K562 (cell line): ENCODE measurements around the gene NFKBIA. TPM values are rescaled to one million over a fixed set of nuclear protein-coding genes. Genes with fewer than 3 reads are reported as not detected.

Experiments
- ATAC-seq: fragments of 200-7000 bp; cut with Tn5 transposase; 3 replicates; pipeline ENCODE4 v1.9.1; 2020; ENCODE audit warnings: moderate library complexity
- BruUV-seq: library from RNA; stranded (reverse); fragments of 400-500 nt; replicated peaks from 2 replicates; lab custom pipeline; 2021; lab: Mats Ljungman, UMichigan
- CTCF ChIA-PET: fragments of 300-600 bp; formaldehyde crosslinking; extraction: SDS; loops from one replicate; lab custom pipeline; 2021; ENCODE audit warnings: low intra/inter-chr PET ratio; lab: Yijun Ruan, JAX
- POLR2A ChIA-PET: fragments of 300-600, 350-650 bp; sonication (Branson Sonifier 250); formaldehyde crosslinking; extraction: SDS; loops from one replicate; lab custom pipeline; 2021; ENCODE audit warnings: antibody characterized with exemption, inconsistent platforms; lab: Yijun Ruan, JAX
- DNase-seq, 4 experiments: peaks; one replicate each; pipeline versions ENCODE4 v3.0.0 to v3.0.0-alpha.2; 2011 to 2018; ENCODE audit warnings: low spot score in 3 of 4, mixed read lengths in 3 of 4; ENCODE audit errors: extremely low read depth in 1 of 4
- FAIRE-seq: peaks from 2 replicates; lab custom pipeline; 2011; peaks lifted over from hg19 to GRCh38; lab: Jason Lieb, UNC
- H2AFZ ChIP-seq: 2 replicates; pipeline ENCODE4 v1.6.0; 2011; ENCODE audit warnings: low read depth, low read length, control low read depth, inconsistent platforms
- H3K27ac ChIP-seq: fragments of 200-600 bp; 3 replicates; pipeline ENCODE4 v1.8.0; 2011; ENCODE audit warnings: low read depth, mild to moderate bottlenecking, control low read depth, inconsistent platforms, low read length, moderate library complexity, mixed read lengths; ENCODE audit errors: extremely low read depth
- H3K27me3 ChIP-seq, 2 experiments: fragments of 300-600 bp in 1 of 2; 2 replicates in 1 of 2; 3 replicates in 1 of 2; pipeline versions ENCODE4 v1.6.0 to v1.8.0; 2011; ENCODE audit warnings: inconsistent platforms in 2 of 2, low read length in 2 of 2, mild to moderate bottlenecking in 1 of 2, mixed read lengths in 1 of 2, moderate library complexity in 1 of 2; ENCODE audit not compliant: control insufficient read depth in 2 of 2, insufficient read depth in 2 of 2
- H3K36me3 ChIP-seq: fragments of 300-600 bp; 3 replicates; pipeline ENCODE4 v1.8.0; 2011; ENCODE audit warnings: mild to moderate bottlenecking, low read length, inconsistent platforms; ENCODE audit not compliant: control insufficient read depth, insufficient read depth
- H3K4me1 ChIP-seq, 2 experiments: fragments of 200-600 bp in 1 of 2; replicated peaks in 1 of 2; 2 replicates in 1 of 2; 3 replicates in 1 of 2; pipeline versions ENCODE4 v1.5.1 to v1.8.0; 2011; ENCODE audit warnings: inconsistent platforms in 2 of 2, low read length in 2 of 2, mild to moderate bottlenecking in 1 of 2, mixed read lengths in 1 of 2, moderate library complexity in 1 of 2; ENCODE audit not compliant: control insufficient read depth in 2 of 2, insufficient read depth in 2 of 2
- H3K4me2 ChIP-seq: 2 replicates; pipeline ENCODE4 v1.6.1; 2011; ENCODE audit warnings: low read length, control low read depth, inconsistent platforms, mixed read lengths; ENCODE audit not compliant: insufficient read depth
- H3K4me3 ChIP-seq: fragments of 200-600 bp; sonication (generic), shearing (Covaris generic); 2 replicates; pipeline ENCODE4 v1.5.1; 2016; ENCODE audit warnings: control low read depth, inconsistent platforms
- H3K79me2 ChIP-seq: fragments of 200-600 bp; 3 replicates; pipeline ENCODE4 v1.8.0; 2011; ENCODE audit warnings: low read length, inconsistent platforms; ENCODE audit not compliant: control insufficient read depth, insufficient read depth
- H3K9ac ChIP-seq, 2 experiments: 2 replicates each; pipeline versions ENCODE4 v1.6.0 to v1.6.1; 2011; ENCODE audit warnings: low read depth in 2 of 2, low read length in 2 of 2, control low read depth in 1 of 2, inconsistent platforms in 1 of 2, mild to moderate bottlenecking in 1 of 2, mixed read lengths in 1 of 2; ENCODE audit not compliant: insufficient read depth in 1 of 2
- H3K9me1 ChIP-seq: one replicate; pipeline ENCODE4 v1.6.0; 2011; ENCODE audit warnings: inconsistent platforms, mild to moderate bottlenecking, low read length, moderate library complexity; ENCODE audit not compliant: control insufficient read depth, insufficient read depth
- H3K9me3 ChIP-seq: replicated peaks from 2 replicates; pipeline ENCODE4 v1.5.1; 2011; ENCODE audit warnings: low read depth, low read length, inconsistent platforms; ENCODE audit not compliant: control insufficient read depth, insufficient read depth
- H4K20me1 ChIP-seq: replicated peaks from 2 replicates; pipeline ENCODE4 v1.6.1; 2011; ENCODE audit warnings: low read length, inconsistent platforms, mixed read lengths; ENCODE audit not compliant: control insufficient read depth, insufficient read depth
- ARNT ChIP-seq, 2 experiments: fragments of 450-650 bp; IDR thresholded peaks; 2 replicates each; pipeline ENCODE4 v1.6.1; 2016; ENCODE audit warnings: mild to moderate bottlenecking in 1 of 2
- BRF1 ChIP-seq: IDR thresholded peaks from 3 replicates; pipeline ENCODE4 v1.6.1; 2011; ENCODE audit warnings: borderline replicate concordance, mild to moderate bottlenecking; ENCODE audit not compliant: insufficient read length; ENCODE audit errors: extremely low read depth
- FOXK1 ChIP-seq: sonication (generic); formaldehyde crosslinking; IDR thresholded peaks from 2 replicates; pipeline ENCODE4 v1.8.0; 2022; ENCODE audit warnings: missing genetic modification reagents, mild to moderate bottlenecking, borderline replicate concordance
- FOXP1 ChIP-seq: sonication (generic); formaldehyde crosslinking; IDR thresholded peaks from 2 replicates; pipeline ENCODE4 v1.8.0; 2022; ENCODE audit warnings: mild to moderate bottlenecking, missing genetic modification reagents
- HMG20A ChIP-seq: fragments of 450-650 bp; formaldehyde crosslinking; conservative IDR thresholded peaks from 2 replicates; pipeline ENCODE4 v1.4.0; 2020; ENCODE audit warnings: mild to moderate bottlenecking, mixed read lengths
- MYC ChIP-seq, 2 experiments: fragments of 250-450 bp in 1 of 2; sonication (Bioruptor Pico) in 1 of 2; IDR thresholded peaks; 2 replicates each; pipeline versions ENCODE4 v1.5.1 to v1.6.1; 2012 to 2021; ENCODE audit warnings: low read depth in 2 of 2, borderline replicate concordance in 1 of 2, improper control_type of control experiment in 1 of 2, low read length in 1 of 2, mild to moderate bottlenecking in 1 of 2, moderate library complexity in 1 of 2
- POU5F1 ChIP-seq: fragments of 150-350 bp; IDR thresholded peaks from 2 replicates; pipeline ENCODE4 v1.6.1; 2014; ENCODE audit warnings: borderline replicate concordance, low read length, low read depth, mild to moderate bottlenecking; ENCODE audit not compliant: partially characterized antibody
- RAD21 ChIP-seq, 2 experiments: fragments of 250-450 bp in 1 of 2; fragments of 450-650 bp in 1 of 2; sonication (Bioruptor Pico) in 1 of 2; formaldehyde crosslinking in 1 of 2; IDR thresholded peaks in 1 of 2; conservative IDR thresholded peaks in 1 of 2; 2 replicates each; pipeline versions ENCODE4 v1.4.0 to v1.8.0; 2020 to 2022; ENCODE audit warnings: mild to moderate bottlenecking in 2 of 2, moderate library complexity in 1 of 2
- SIN3B ChIP-seq: fragments of 450-650 bp; IDR thresholded peaks from 2 replicates; pipeline ENCODE4 v1.6.1; 2017; ENCODE audit warnings: low read depth, mild to moderate bottlenecking, moderate library complexity
- SMAD4 ChIP-seq: fragments of 250-450 bp; sonication (Bioruptor Pico); conservative IDR thresholded peaks from 2 replicates; pipeline ENCODE4 v1.8.0; 2021; ENCODE audit warnings: inconsistent platforms, mild to moderate bottlenecking, moderate library complexity
- ZNF212 ChIP-seq: fragments of 450-650 bp; formaldehyde crosslinking; IDR thresholded peaks from 2 replicates; pipeline ENCODE4 v1.4.0; 2020; ENCODE audit warnings: mild to moderate bottlenecking
- ZNF561 ChIP-seq: fragments of 450-650 bp; formaldehyde crosslinking; conservative IDR thresholded peaks from 2 replicates; pipeline ENCODE4 v1.4.0; 2020; ENCODE audit warnings: mild to moderate bottlenecking, moderate library complexity
- ZNF785 ChIP-seq: fragments of 250-450 bp; sonication (Bioruptor Pico); IDR thresholded peaks from 2 replicates; pipeline ENCODE4 v1.4.0; 2020; ENCODE audit warnings: mild to moderate bottlenecking
- WGBS: fragments of 100-300 bp; shearing (Covaris generic); methylation state at CpG from one replicate; pipeline ENCODE4 v1.1.6; 2016; ENCODE audit warnings: low coverage, mixed read lengths; ENCODE audit not compliant: insufficient coverage; ENCODE audit errors: missing lambda C conversion rate; 5-methylcytosine and 5-hydroxymethylcytosine counted together
- in situ Hi-C: fragments of 300-500 bp; cut with MboI; formaldehyde crosslinking; loops from 4 replicates; pipeline ENCODE4 v1.15.0; 2018; ENCODE audit warnings: inconsistent platforms, mixed read lengths
- intact Hi-C: fragments of 100-400 bp; cut with micrococcal nuclease; formaldehyde crosslinking; loops from 2 replicates; pipeline ENCODE4 v1.14.2; 2022
- polyA plus RNA-seq, 8 experiments: library from polyadenylated mRNA; depleted of rRNA in 4 of 8; stranded (reverse) in 5 of 8; unstranded in 3 of 8; fragments of >200 nt; fragmentation: Nextera tagmentation in 2 of 8; fragmentation: Illumina TruSeq in 1 of 8; extraction: Ambion mirVana in 2 of 8; extraction: Trizol in 1 of 8; gene quantifications; 2 replicates each; pipeline versions ENCODE4 v1.2.1 to v1.2.3, GENCODE V29; 2011 to 2014; ENCODE audit warnings: inconsistent platforms in 1 of 8, missing spikeins in 1 of 8
- total RNA-seq, 7 experiments: library from RNA; depleted of rRNA in 6 of 7; stranded (reverse); fragments of >200 nt in 6 of 7; fragmentation: Illumina TruSeq in 2 of 7; extraction: Trizol in 2 of 7; gene quantifications; 2 replicates each; pipeline versions ENCODE4 v1.2.1 to v1.2.3, GENCODE V29; 2011 to 2021; ENCODE audit warnings: low replicate concordance in 1 of 7
- TF ChIP-seq, protein P1 (sequence below), 2 experiments: fragments of 450-650 bp; conservative IDR thresholded peaks; 2 replicates each; pipeline ENCODE4 v1.6.1; 2017; ENCODE audit warnings: mild to moderate bottlenecking in 2 of 2, moderate library complexity in 2 of 2
- TF ChIP-seq, protein P2 (sequence below), 3 experiments: fragments of 200-800 bp in 1 of 3; sonication (Bioruptor generic) in 1 of 3; sonication (generic) in 1 of 3; formaldehyde crosslinking in 1 of 3; IDR thresholded peaks; 2 replicates each; pipeline versions ENCODE4 v1.6.1 to v1.8.0; 2016 to 2022; ENCODE audit warnings: mild to moderate bottlenecking in 2 of 3, missing compliant biosample characterization in 2 of 3, missing genetic modification characterization in 2 of 3, missing genetic modification reagents in 1 of 3
- TF ChIP-seq, protein P3 (sequence below): fragments of 250-450 bp; sonication (Bioruptor Pico); IDR thresholded peaks from 2 replicates; pipeline ENCODE4 v1.9.0; 2021; ENCODE audit warnings: mild to moderate bottlenecking, inconsistent platforms

NFKBIA gene
- total and polyA plus RNA-seq, 9 of the 15 experiments (the other 6 are each of a cell fraction or from before 2014, with no cell fraction given): 6.9 to 31.8 (median 18.2) TPM

DNA sequence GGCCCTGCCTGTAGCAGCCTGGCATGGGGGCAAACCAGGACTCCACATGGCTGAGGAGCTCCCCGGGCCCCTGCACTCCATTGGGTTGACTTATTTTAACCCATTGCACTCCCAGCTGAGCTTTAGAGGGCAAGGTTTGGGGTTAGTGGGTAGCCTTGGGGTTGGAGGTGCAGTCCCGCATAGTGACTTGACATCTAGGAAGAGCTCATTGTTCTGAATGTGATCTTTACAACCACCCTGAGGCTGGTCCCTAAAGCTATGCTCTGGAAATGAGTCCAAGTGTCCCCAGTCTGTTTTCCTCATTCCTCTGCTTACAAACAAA is 36.4 kb downstream of the NFKBIA start:
- ChIA-PET POLR2A (interaction anchor here (0.7 to 2.2 kb wide), 7 partner anchors 9 to 59 kb away, joined by 3 to 16 read pairs (median 4); partner anchors contain the start of gene NFKBIA), CTCF (no interaction called here)
- DNase-seq (peak in 1 of 4 experiments; percentile 45), ATAC-seq (peak; percentile 50), FAIRE-seq (peak; percentile 90)
- Histone ChIP-seq H3K9me3 (0 out of 2 replicates have a peak, but pooled peaks cover 2% of the 10 kb centered on the region), H2AFZ (peak overlapping the region; percentile 92), H3K27ac (peak overlapping the region; percentile 99), H3K36me3 (no peaks in the 10 kb centered on the region), H4K20me1 (no peaks in the 10 kb centered on the region), H3K9ac (peak overlapping the region; percentile 81 to 82), H3K4me3 (no peak overlapping the region), H3K9me1 (no peaks in the 10 kb centered on the region), H3K4me1 (peaks cover 43 to 50% of the 10 kb centered on the region in 2 experiments), H3K4me2 (peak overlapping the region; percentile 75), H3K79me2 (no peaks in the 10 kb centered on the region; the same call in 2 of the 3 replicates), H3K27me3 (no peaks in the 10 kb centered on the region; a peak in 1 of 5 replicates)
- TSS peak; percentile 82 for BruUV-seq
- WGBS: 0% methylated on average over 2 of the region's 2 CpGs
- intact Hi-C loops (loop anchor here (5.0 kb wide), 3 partner anchors 34 to 76 kb away; partner anchors contain the start of genes NFKBIA and PSMA6), in situ Hi-C loops (no loop called here)
- TF ChIP-seq, protein P1, sequence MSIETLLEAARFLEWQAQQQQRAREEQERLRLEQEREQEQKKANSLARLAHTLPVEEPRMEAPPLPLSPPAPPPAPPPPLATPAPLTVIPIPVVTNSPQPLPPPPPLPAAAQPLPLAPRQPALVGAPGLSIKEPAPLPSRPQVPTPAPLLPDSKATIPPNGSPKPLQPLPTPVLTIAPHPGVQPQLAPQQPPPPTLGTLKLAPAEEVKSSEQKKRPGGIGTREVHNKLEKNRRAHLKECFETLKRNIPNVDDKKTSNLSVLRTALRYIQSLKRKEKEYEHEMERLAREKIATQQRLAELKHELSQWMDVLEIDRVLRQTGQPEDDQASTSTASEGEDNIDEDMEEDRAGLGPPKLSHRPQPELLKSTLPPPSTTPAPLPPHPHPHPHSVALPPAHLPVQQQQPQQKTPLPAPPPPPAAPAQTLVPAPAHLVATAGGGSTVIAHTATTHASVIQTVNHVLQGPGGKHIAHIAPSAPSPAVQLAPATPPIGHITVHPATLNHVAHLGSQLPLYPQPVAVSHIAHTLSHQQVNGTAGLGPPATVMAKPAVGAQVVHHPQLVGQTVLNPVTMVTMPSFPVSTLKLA (conservative IDR thresholded peaks at IDR 0.05): no peak
- TF ChIP-seq FOXK1: no peak
- no peak for TF ChIP-seq ZNF561
- TF ChIP-seq, protein P2, sequence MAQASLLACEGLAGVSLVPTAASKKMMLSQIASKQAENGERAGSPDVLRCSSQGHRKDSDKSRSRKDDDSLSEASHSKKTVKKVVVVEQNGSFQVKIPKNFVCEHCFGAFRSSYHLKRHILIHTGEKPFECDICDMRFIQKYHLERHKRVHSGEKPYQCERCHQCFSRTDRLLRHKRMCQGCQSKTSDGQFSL (CRISPR knock-in tag; IDR thresholded peaks at IDR 0.05): no peak
- TF ChIP-seq, protein P2 (tag; IDR thresholded peaks at IDR 0.05): no peak
- TF ChIP-seq ARNT (IDR thresholded peaks at IDR 0.05): no peak
- no peak for TF ChIP-seq POU5F1
- 0 out of 2 replicates have a peak, but pooled peaks have one; percentile 12 for TF ChIP-seq SMAD4 (CRISPR knock-in tag)
- TF ChIP-seq ZNF785 (CRISPR knock-in tag): no peak
- no peak for TF ChIP-seq ZNF212 (CRISPR knock-in tag)
- TF ChIP-seq FOXP1 (CRISPR knock-in tag): no peak
- TF ChIP-seq RAD21 (CRISPR knock-in tag; conservative IDR thresholded peaks at IDR 0.05 in 1 of 2, IDR thresholded peaks at IDR 0.05 in 1 of 2): 0 out of 4 replicates have a peak, but pooled peaks of 1 of the 2 experiments have one; percentile 2
- no peak for TF ChIP-seq SIN3B
- TF ChIP-seq MYC (IDR thresholded peaks at IDR 0.05; ENCODE audit: low read depth, low read length): no peak
- no peak for TF ChIP-seq MYC (CRISPR knock-in tag; IDR thresholded peaks at IDR 0.05; ENCODE audit: borderline replicate concordance, low read depth)
- TF ChIP-seq, protein P3, sequence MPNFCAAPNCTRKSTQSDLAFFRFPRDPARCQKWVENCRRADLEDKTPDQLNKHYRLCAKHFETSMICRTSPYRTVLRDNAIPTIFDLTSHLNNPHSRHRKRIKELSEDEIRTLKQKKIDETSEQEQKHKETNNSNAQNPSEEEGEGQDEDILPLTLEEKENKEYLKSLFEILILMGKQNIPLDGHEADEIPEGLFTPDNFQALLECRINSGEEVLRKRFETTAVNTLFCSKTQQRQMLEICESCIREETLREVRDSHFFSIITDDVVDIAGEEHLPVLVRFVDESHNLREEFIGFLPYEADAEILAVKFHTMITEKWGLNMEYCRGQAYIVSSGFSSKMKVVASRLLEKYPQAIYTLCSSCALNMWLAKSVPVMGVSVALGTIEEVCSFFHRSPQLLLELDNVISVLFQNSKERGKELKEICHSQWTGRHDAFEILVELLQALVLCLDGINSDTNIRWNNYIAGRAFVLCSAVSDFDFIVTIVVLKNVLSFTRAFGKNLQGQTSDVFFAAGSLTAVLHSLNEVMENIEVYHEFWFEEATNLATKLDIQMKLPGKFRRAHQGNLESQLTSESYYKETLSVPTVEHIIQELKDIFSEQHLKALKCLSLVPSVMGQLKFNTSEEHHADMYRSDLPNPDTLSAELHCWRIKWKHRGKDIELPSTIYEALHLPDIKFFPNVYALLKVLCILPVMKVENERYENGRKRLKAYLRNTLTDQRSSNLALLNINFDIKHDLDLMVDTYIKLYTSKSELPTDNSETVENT: no peak
- no peak for TF ChIP-seq BRF1
- TF ChIP-seq HMG20A (CRISPR knock-in tag): no peak
